Vagina (tissue), 2 donors: Measurements from ENCODE around the gene EMX1. TPM values are rescaled to one million over a fixed set of nuclear protein-coding genes. Genes with fewer than 3 reads are reported as not detected.
A peak's percentile ranks its signal among the peaks of the same experiment; 100 is the strongest.

ENCODE experiments used
- DNase-seq, 2 donors: peaks; one replicate each; pipeline ENCODE4 v3.0.0-alpha.2; 2017; ENCODE audit errors: extremely low spot score in 2 of 2
- H3K27ac ChIP-seq: fragments of 200-600 bp; sonication (generic); one replicate; pipeline ENCODE4 v1.5.1; 2019
- H3K27me3 ChIP-seq: fragments of 200-600 bp; sonication (generic); one replicate; pipeline ENCODE4 v1.5.1; 2019
- H3K36me3 ChIP-seq, 2 donors: fragments of 200-600 bp; sonication (generic); one replicate each; pipeline ENCODE4 v1.5.1; 2017 to 2019
- H3K4me1 ChIP-seq: fragments of 200-600 bp; sonication (generic); one replicate; pipeline ENCODE4 v1.5.1; 2019
- H3K4me3 ChIP-seq, 2 donors: fragments of 200-600 bp; sonication (generic); 1 replicate in 1 of 2; 2 replicates in 1 of 2; pipeline ENCODE4 v1.5.1; 2016 to 2019
- H3K9me3 ChIP-seq: fragments of 200-600 bp; sonication (generic); one replicate; pipeline ENCODE4 v1.5.1; 2019
- POLR2A ChIP-seq, 2 donors: fragments of 450-650 bp; IDR thresholded peaks; one replicate each; pipeline ENCODE4 v1.6.1; 2017; ENCODE audit warnings: antibody characterized with exemption in 2 of 2, mild to moderate bottlenecking in 2 of 2, moderate library complexity in 2 of 2
- POLR2AphosphoS5 ChIP-seq, 2 donors: sonication (generic); formaldehyde crosslinking; IDR thresholded peaks; one replicate each; pipeline ENCODE4 v1.9.0; 2017; ENCODE audit warnings: antibody characterized with exemption in 2 of 2, mild to moderate bottlenecking in 2 of 2, low read depth in 1 of 2; ENCODE audit not compliant: insufficient read depth in 1 of 2
- intact Hi-C: fragments of 100-400 bp; cut with DNase I; formaldehyde crosslinking; loops from one replicate; pipeline ENCODE4 v1.15.1; 2023
- total RNA-seq: library from RNA; depleted of rRNA; stranded (reverse); fragments of >200 nt; gene quantifications from one replicate; pipeline ENCODE4 v1.2.3, GENCODE V29; 2016
- TF ChIP-seq, protein P1 (sequence below), 3 experiments: fragments of 450-650 bp in 2 of 3; fragments of 200-600 bp in 1 of 3; sonication (generic) in 1 of 3; IDR thresholded peaks; one replicate each; pipeline ENCODE4 v1.5.1; 2017 to 2019; ENCODE audit warnings: antibody characterized with exemption in 3 of 3, mild to moderate bottlenecking in 2 of 3, moderate library complexity in 2 of 3

EMX1 gene
- not detected for total RNA-seq

DNA sequence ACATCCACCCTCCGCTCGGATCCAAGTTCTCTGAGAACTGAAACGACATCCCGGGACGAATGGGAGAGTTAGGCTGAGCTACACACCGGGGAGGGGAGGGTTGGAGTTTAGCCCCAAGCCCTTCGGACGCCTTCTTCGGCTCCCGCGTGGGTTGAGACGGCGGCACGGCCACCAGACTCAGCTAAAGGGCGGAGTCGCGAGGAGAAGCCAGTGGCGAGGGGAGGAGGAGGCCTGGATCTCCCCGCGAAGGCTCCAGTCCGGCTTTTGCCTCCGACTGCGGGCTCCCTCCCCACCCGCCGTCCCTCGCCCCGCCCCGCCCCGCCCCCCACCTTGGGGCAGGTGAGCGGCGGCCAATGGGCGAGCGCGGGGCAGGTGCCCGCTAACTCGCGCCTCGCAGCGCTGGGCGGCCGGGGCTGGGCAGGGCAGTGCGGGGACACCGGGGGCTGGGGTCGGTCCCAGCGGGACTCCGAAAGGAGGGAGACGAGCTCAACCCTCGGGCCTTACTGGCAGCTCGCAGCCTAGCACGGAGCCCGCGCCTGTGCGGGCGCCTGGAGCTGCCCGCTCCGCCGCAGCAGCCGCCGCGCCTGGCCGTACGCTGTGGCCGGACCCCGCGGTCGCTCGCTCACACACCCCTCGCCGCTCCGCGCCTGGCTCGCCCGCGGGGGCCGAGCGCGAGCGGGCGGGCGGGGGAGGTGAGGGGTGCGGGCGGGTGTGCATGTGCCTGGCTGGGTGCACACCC lies at the start of gene EMX1:
Gene EMX1, plus strand, starts transcription at position 382 of the 739 bp plus-strand sequence. Its CDS starts 334 bp downstream, at position 716.
- H3K36me3 ChIP-seq: no peaks in the 10 kb centered on the region
- no peak for DNase-seq
- peaks cover 47% of the 10 kb centered on the region for H3K27me3 ChIP-seq
- no peak for TF ChIP-seq POLR2A (IDR thresholded peaks at IDR 0.05)
- H3K27ac ChIP-seq: no peak within 1 kb of the TSS
- H3K4me3 ChIP-seq: peak within 1 kb of the TSS; percentile 34 to 49
- H3K4me1 ChIP-seq: peaks cover 57% of the 10 kb centered on the region
- intact Hi-C loops: no loop called here
- H3K9me3 ChIP-seq: no peaks in the 10 kb centered on the region

DNA sequence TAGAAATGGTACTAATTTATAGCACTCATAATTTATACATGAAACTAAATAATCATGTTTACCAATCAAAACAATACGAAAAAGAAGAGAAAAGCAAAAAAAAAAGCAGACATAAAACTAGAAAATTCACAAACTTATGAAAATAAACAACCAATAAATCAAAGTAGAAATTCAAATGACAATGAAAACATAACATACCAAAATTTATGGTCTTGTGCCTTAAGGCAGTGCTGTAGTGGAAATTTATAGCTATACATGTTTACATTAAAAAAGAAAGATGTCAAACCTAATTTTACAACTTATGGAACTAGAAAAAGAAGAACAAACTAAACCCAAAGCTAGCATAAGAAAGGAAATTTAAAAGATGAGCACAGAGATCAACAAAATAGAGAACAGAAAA lies 46.3 kb upstream of the EMX1 start:
- H3K4me3 ChIP-seq: no peak overlapping the region
- no peaks in the 10 kb centered on the region for H3K9me3 ChIP-seq

GRCh38 chr2:72871880-72872279 lies 45.4 kb upstream of the EMX1 start:
- H3K4me3 ChIP-seq: no peak overlapping the region
- H3K27ac ChIP-seq: no peak overlapping the region
- intact Hi-C loops: no loop called here
- H3K27me3 ChIP-seq: no peaks in the 10 kb centered on the region
- H3K4me1 ChIP-seq: no peaks in the 10 kb centered on the region
- TF ChIP-seq POLR2AphosphoS5 (IDR thresholded peaks at IDR 0.05; ENCODE audit: insufficient read depth in 1 of 2, low read depth in 1 of 2) (no peak), POLR2A (IDR thresholded peaks at IDR 0.05) (no peak)
- TF ChIP-seq, protein P1, sequence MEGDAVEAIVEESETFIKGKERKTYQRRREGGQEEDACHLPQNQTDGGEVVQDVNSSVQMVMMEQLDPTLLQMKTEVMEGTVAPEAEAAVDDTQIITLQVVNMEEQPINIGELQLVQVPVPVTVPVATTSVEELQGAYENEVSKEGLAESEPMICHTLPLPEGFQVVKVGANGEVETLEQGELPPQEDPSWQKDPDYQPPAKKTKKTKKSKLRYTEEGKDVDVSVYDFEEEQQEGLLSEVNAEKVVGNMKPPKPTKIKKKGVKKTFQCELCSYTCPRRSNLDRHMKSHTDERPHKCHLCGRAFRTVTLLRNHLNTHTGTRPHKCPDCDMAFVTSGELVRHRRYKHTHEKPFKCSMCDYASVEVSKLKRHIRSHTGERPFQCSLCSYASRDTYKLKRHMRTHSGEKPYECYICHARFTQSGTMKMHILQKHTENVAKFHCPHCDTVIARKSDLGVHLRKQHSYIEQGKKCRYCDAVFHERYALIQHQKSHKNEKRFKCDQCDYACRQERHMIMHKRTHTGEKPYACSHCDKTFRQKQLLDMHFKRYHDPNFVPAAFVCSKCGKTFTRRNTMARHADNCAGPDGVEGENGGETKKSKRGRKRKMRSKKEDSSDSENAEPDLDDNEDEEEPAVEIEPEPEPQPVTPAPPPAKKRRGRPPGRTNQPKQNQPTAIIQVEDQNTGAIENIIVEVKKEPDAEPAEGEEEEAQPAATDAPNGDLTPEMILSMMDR (IDR thresholded peaks at IDR 0.05): no peak
- DNase-seq: no peak
- no peaks in the 10 kb centered on the region for H3K9me3 ChIP-seq
- H3K36me3 ChIP-seq: no peaks in the 10 kb centered on the region

More for the DNA sequence above, 46.3 kb upstream of the EMX1 start:
- no peaks in the 10 kb centered on the region for H3K36me3 ChIP-seq
- DNase-seq: no peak
- no peaks in the 10 kb centered on the region for H3K27me3 ChIP-seq
- intact Hi-C loops: no loop called here
- no peak for TF ChIP-seq POLR2AphosphoS5 (IDR thresholded peaks at IDR 0.05; ENCODE audit: insufficient read depth in 1 of 2, low read depth in 1 of 2)
- TF ChIP-seq, protein P1 (IDR thresholded peaks at IDR 0.05): no peak
- TF ChIP-seq POLR2A (IDR thresholded peaks at IDR 0.05): no peak
- no peak overlapping the region for H3K27ac ChIP-seq
- no peaks in the 10 kb centered on the region for H3K4me1 ChIP-seq

DNA sequence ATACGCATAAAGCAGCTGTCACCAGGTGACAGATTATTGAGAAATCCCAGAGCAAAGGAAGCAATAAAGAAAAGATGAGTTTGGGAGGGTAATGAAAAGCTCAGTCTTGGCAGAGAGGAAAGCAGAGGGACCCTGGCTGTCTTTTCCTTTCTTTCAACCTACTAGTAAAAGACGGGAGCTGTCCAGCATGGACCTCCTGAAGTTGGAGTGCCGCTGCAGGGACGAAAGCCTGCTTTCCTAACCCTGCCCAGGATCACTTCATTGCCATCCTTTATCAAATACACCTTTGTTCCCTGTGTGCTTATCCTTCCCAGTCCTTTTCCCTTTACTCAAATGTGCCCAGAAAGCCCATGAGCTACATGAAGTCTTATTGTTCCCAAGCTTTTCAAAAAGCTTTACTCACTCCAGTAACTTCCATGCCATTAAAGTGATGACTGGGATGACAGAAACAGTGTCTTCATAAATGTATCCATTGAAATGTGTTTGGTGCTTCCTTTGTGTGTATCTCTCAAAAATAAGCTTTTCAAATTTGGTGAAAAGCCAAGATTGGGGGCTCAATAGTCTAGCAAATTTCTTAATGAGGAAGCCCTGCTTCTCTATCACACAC lies 33.9 kb upstream of the EMX1 start:
- DNase-seq: no peak
- H3K4me3 ChIP-seq: no peak overlapping the region
- H3K9me3 ChIP-seq: no peaks in the 10 kb centered on the region
- TF ChIP-seq POLR2AphosphoS5 (IDR thresholded peaks at IDR 0.05; ENCODE audit: insufficient read depth in 1 of 2, low read depth in 1 of 2) (no peak), POLR2A (IDR thresholded peaks at IDR 0.05) (no peak)
- TF ChIP-seq, protein P1 (IDR thresholded peaks at IDR 0.05): no peak
- H3K36me3 ChIP-seq: no peaks in the 10 kb centered on the region
- no peaks in the 10 kb centered on the region for H3K27me3 ChIP-seq
- intact Hi-C loops: no loop called here
- H3K27ac ChIP-seq: no peak overlapping the region
- H3K4me1 ChIP-seq: peaks cover 12% of the 10 kb centered on the region

DNA sequence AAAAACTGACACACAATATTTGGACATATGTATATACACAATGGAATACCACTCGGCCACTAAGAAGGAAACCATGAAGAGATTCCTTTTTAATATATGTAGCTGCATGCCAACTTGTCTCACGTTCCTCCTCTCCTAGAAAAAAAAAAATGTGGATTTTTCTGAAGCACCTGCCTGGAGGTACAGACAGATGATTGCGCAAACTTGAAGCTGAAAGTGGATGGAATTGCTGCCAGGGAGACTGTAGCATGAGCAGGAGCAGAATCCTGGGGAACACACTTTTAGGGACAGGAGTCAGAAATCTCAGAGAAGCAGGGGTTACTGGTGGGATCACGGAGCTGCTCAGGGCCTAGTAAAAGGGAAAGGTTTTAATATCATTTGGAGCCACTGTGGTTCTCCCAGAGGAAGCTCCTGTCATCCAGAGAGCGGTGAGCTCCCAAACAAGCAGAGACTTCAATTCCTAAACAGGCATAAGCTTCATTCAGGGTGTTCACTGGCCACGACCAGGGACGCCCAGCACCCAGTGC lies 30.8 kb upstream of the EMX1 start:
- H3K4me3 ChIP-seq: peak overlapping the region; percentile 72 to 78
- TF ChIP-seq, protein P1 (IDR thresholded peaks at IDR 0.05): no peak
- TF ChIP-seq POLR2AphosphoS5 (IDR thresholded peaks at IDR 0.05; ENCODE audit: insufficient read depth in 1 of 2, low read depth in 1 of 2) (no peak), POLR2A (IDR thresholded peaks at IDR 0.05) (no peak)
- no peaks in the 10 kb centered on the region for H3K27me3 ChIP-seq
- H3K27ac ChIP-seq: peak overlapping the region; percentile 94
- H3K36me3 ChIP-seq: no peaks in the 10 kb centered on the region
- peaks cover 22% of the 10 kb centered on the region for H3K4me1 ChIP-seq
- H3K9me3 ChIP-seq: no peaks in the 10 kb centered on the region
- DNase-seq: no peak
- intact Hi-C loops: no loop called here
